ENCODE results near the gene M1AP. TPM values are rescaled to one million over a fixed set of nuclear protein-coding genes. Genes with fewer than 3 reads are reported as not detected.

Gene M1AP
- total and polyA plus RNA-seq, 2 of the 4 experiments (the other 2 are of a cell fraction) = 0.03 TPM; not detected in 1

- TF ChIP-seq MXI1 (IDR thresholded peaks at IDR 0.05; ENCODE audit: borderline replicate concordance, low read depth, low read length) (no peak), FOS (IDR thresholded peaks at IDR 0.05; ENCODE audit: low read depth, low read length) (no peak), RCOR1 (IDR thresholded peaks at IDR 0.05; ENCODE audit: insufficient replicate concordance, low read length) (no peak), RFX5 (IDR thresholded peaks at IDR 0.05; ENCODE audit: low read depth, low read length) (no peak), MAZ (IDR thresholded peaks at IDR 0.05; ENCODE audit: borderline replicate concordance, low read depth, low read length) (no peak), POLR2A (IDR thresholded peaks at IDR 0.05; ENCODE audit: low read depth, low read length) (no peak)
- TF ChIP-seq, protein P1, sequence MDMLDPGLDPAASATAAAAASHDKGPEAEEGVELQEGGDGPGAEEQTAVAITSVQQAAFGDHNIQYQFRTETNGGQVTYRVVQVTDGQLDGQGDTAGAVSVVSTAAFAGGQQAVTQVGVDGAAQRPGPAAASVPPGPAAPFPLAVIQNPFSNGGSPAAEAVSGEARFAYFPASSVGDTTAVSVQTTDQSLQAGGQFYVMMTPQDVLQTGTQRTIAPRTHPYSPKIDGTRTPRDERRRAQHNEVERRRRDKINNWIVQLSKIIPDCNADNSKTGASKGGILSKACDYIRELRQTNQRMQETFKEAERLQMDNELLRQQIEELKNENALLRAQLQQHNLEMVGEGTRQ (IDR thresholded peaks at IDR 0.05; ENCODE audit: low read depth, low read length) = no peak
- TF ChIP-seq, protein P2, sequence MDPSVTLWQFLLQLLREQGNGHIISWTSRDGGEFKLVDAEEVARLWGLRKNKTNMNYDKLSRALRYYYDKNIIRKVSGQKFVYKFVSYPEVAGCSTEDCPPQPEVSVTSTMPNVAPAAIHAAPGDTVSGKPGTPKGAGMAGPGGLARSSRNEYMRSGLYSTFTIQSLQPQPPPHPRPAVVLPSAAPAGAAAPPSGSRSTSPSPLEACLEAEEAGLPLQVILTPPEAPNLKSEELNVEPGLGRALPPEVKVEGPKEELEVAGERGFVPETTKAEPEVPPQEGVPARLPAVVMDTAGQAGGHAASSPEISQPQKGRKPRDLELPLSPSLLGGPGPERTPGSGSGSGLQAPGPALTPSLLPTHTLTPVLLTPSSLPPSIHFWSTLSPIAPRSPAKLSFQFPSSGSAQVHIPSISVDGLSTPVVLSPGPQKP (IDR thresholded peaks at IDR 0.05; ENCODE audit: borderline replicate concordance, low read depth, low read length) = no peak
- TF ChIP-seq, protein P3, sequence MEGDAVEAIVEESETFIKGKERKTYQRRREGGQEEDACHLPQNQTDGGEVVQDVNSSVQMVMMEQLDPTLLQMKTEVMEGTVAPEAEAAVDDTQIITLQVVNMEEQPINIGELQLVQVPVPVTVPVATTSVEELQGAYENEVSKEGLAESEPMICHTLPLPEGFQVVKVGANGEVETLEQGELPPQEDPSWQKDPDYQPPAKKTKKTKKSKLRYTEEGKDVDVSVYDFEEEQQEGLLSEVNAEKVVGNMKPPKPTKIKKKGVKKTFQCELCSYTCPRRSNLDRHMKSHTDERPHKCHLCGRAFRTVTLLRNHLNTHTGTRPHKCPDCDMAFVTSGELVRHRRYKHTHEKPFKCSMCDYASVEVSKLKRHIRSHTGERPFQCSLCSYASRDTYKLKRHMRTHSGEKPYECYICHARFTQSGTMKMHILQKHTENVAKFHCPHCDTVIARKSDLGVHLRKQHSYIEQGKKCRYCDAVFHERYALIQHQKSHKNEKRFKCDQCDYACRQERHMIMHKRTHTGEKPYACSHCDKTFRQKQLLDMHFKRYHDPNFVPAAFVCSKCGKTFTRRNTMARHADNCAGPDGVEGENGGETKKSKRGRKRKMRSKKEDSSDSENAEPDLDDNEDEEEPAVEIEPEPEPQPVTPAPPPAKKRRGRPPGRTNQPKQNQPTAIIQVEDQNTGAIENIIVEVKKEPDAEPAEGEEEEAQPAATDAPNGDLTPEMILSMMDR (conservative IDR thresholded peaks at IDR 0.05; ENCODE audit: low read depth, low read length) = no peak
- DNase-seq (no peak), ATAC-seq (ENCODE audit: low read depth) (no peak)
- Histone ChIP-seq H4K91ac (ENCODE audit: insufficient read depth, low read depth, low read length) (no peak overlapping the region), H2AFZ (replicated peaks; ENCODE audit: low read length, poor library complexity) (no peak overlapping the region), H3K9me3 (ENCODE audit: control insufficient read depth, insufficient read depth, low read length) (no peaks in the 10 kb centered on the region), H3K18ac (ENCODE audit: low read depth, low read length) (no peak overlapping the region), H3K9ac (ENCODE audit: low read depth, low read length) (no peak overlapping the region), H3K27ac (ENCODE audit: insufficient read depth, low read length) (no peak overlapping the region), H3K27me3 (ENCODE audit: control insufficient read depth, insufficient read depth, low read length) (peaks cover under 1% of the 10 kb centered on the region; the same call in 1 of the 2 replicates), H3K56ac (ENCODE audit: extremely low read depth, insufficient read depth, low read length) (no peak overlapping the region), H3K14ac (replicated peaks; ENCODE audit: low read depth, low read length) (no peak overlapping the region), H2BK120ac (ENCODE audit: low read depth, low read length) (no peak overlapping the region), H3K36me3 (ENCODE audit: control insufficient read depth, insufficient read depth, low read length) (peaks cover 3% of the 10 kb centered on the region; the same call in 1 of the 2 replicates), H3K4ac (ENCODE audit: low read depth, low read length) (no peak overlapping the region), H4K8ac (ENCODE audit: low read depth in 2 of 2, low read length in 2 of 2) (no peak overlapping the region), H3K4me3 (ENCODE audit: insufficient read depth, low read depth, low read length) (no peak overlapping the region), H2BK5ac (ENCODE audit: low read depth, low read length, poor library complexity, severe bottlenecking) (no peak overlapping the region), H3K4me1 (ENCODE audit: control insufficient read depth, insufficient read depth, low read length) (no peaks in the 10 kb centered on the region), H3K23ac (ENCODE audit: low read depth, low read length) (no peak overlapping the region), H2BK20ac (ENCODE audit: low read depth, low read length) (no peak overlapping the region), H2BK15ac (ENCODE audit: low read depth, low read length) (no peak overlapping the region), H2AK5ac (ENCODE audit: low read depth, low read length) (no peak overlapping the region), H3K4me2 (ENCODE audit: low read depth, low read length) (no peak overlapping the region), H3K79me1 (ENCODE audit: low read depth in 1 of 2, low read length in 2 of 2) (no peaks in the 10 kb centered on the region), H4K20me1 (ENCODE audit: insufficient read depth, low read length) (no peaks in the 10 kb centered on the region), H2AK9ac (replicated peaks; ENCODE audit: low read depth, low read length, poor library complexity) (no peak overlapping the region), H3K9me1 (ENCODE audit: insufficient read depth, low read length) (0 out of 2 replicates have a peak, but pooled peaks cover 4% of the 10 kb centered on the region), H4K5ac (ENCODE audit: low read depth, low read length) (no peak overlapping the region)
- dilution Hi-C loops (cut with HindIII; ENCODE audit: low sequenced_read_pairs, unreplicated experiment) = no loop called here
- CTCF ChIA-PET = no interaction called here
- in situ Hi-C loops (cut with MboI; ENCODE audit: low sequenced_read_pairs) = loop anchor here (25.0 kb wide), 2 partner anchors 730 to 930 kb away; no protein-coding TSS in a partner anchor
- POLR2A ChIA-PET (ENCODE audit: unreplicated experiment) = no interaction called here
- intact Hi-C loops (cut with micrococcal nuclease) = no loop called here
- no TSS peak for BruUV-seq (replicated peaks)
These were observed 34.4 kb upstream of the M1AP start for GRCh38 chr2:74682501-74682900.
